Measurements from ENCODE around the gene NUDT2. TPM values are rescaled to one million over a fixed set of nuclear protein-coding genes. Genes with fewer than 3 reads are reported as not detected.
A peak's percentile ranks its signal among the peaks of the same experiment; 100 is the strongest.

The NUDT2 gene
- total RNA-seq, 1 donor: 15.2 TPM

GRCh38 chr9:34387239-34387638, 57.9 kb downstream of the NUDT2 start:
- Histone ChIP-seq H4K20me1 (ENCODE audit: insufficient read depth, low read length) (no peaks in the 10 kb centered on the region), H3K27ac (ENCODE audit: low read depth, low read length) (no peak overlapping the region), H3K36me3 (ENCODE audit: insufficient read depth, low read length) (no peaks in the 10 kb centered on the region), H3K4me3 (ENCODE audit: insufficient read depth, low read length) (no peak overlapping the region), H3K79me2 (ENCODE audit: insufficient read depth, low read length) (no peaks in the 10 kb centered on the region), H2AFZ (ENCODE audit: low read length) (no peak overlapping the region), H3K9me3 (ENCODE audit: low read depth, low read length) (no peaks in the 10 kb centered on the region), H3K4me1 (ENCODE audit: insufficient read depth, low read length) (no peaks in the 10 kb centered on the region), H3K27me3 (ENCODE audit: insufficient read depth, low read length) (no peaks in the 10 kb centered on the region), H3K4me2 (ENCODE audit: insufficient read depth, low read length) (no peak overlapping the region)
- TF ChIP-seq CTCF (IDR thresholded peaks at IDR 0.05; ENCODE audit: extremely low read depth, low read depth, low read length): no peak
- peak; percentile 14 for DNase-seq (ENCODE audit: insufficient read length, low spot score, missing footprints)

GRCh38 chr9:34392511-34392910, 63.1 kb downstream of the NUDT2 start:
- no peak overlapping the region for H3K4me2 ChIP-seq (ENCODE audit: insufficient read depth, low read length)
- H3K4me1 ChIP-seq (ENCODE audit: insufficient read depth, low read length): no peaks in the 10 kb centered on the region
- no peak overlapping the region for H3K27ac ChIP-seq (ENCODE audit: low read depth, low read length)
- peaks cover 8% of the 10 kb centered on the region for H3K36me3 ChIP-seq (ENCODE audit: insufficient read depth, low read length)
- peaks cover 4% of the 10 kb centered on the region for H4K20me1 ChIP-seq (ENCODE audit: insufficient read depth, low read length)
- no peaks in the 10 kb centered on the region for H3K27me3 ChIP-seq (ENCODE audit: insufficient read depth, low read length)
- no peak for TF ChIP-seq CTCF (IDR thresholded peaks at IDR 0.05; ENCODE audit: extremely low read depth, low read depth, low read length)
- DNase-seq (ENCODE audit: insufficient read length, low spot score, missing footprints): no peak
- no peaks in the 10 kb centered on the region for H3K79me2 ChIP-seq (ENCODE audit: insufficient read depth, low read length)
- H3K4me3 ChIP-seq (ENCODE audit: insufficient read depth, low read length): no peak overlapping the region
- no peaks in the 10 kb centered on the region for H3K9me3 ChIP-seq (ENCODE audit: low read depth, low read length)
- no peak overlapping the region for H2AFZ ChIP-seq (ENCODE audit: low read length)

Small RNAs within 50 kb of the gene (small RNA-seq; reads per million reads assigned to genes)
- gene RF00019 (not detected), gene RNU2-50P (not detected)

Other genes with a start within 250 kb of the NUDT2 start
- 21.4 and 21.8 TPM in 2 replicates for gene DCAF12, start 202.9 kb upstream of the NUDT2 start, total RNA-seq
- gene UBAP1, start 150.5 kb upstream of the NUDT2 start, total RNA-seq: 40.9 and 43.9 TPM in 2 replicates
- gene KIF24, start 301 bp upstream of the NUDT2 start, total RNA-seq: 1.8 TPM in 2 replicates
- 0.36 and 0.88 TPM in 2 replicates for gene MYORG, start 47.3 kb downstream of the NUDT2 start, total RNA-seq
- gene FAM219A, start 129.0 kb downstream of the NUDT2 start, total RNA-seq: 8.5 and 9.4 TPM in 2 replicates
- gene DNAI1, start 129.2 kb downstream of the NUDT2 start, total RNA-seq: 47.4 TPM in 1 of 2 replicates, not detected in the other
- gene ENHO, start 193.4 kb downstream of the NUDT2 start, total RNA-seq: under 0.01 and 0.29 TPM in 2 replicates